GM18909 (cell line): ENCODE data around the gene WAC.
"Not testable (repeated sequence)": the region's sequence is repeated elsewhere in the genome, so short reads cannot be mapped to it uniquely, and the experiment has no call there.

ENCODE experiments used
- ATAC-seq: cut with Tn5 transposase; IDR thresholded peaks from one replicate; pipeline ENCODE4 v1.9.1; 2021; ENCODE audit warnings: mild to moderate bottlenecking; ENCODE audit not compliant: unreplicated experiment, poor library complexity

The WAC gene

GRCh38 chr10:28532337-28533185 lies at the start of gene WAC:
TSS of gene WAC (plus strand) at chr10:28533118. CDS start at chr10:28533580, 462 bp downstream.
- peak; percentile 82 for ATAC-seq

- ATAC-seq, result no peak
Observed at GRCh38 chr10:28489206-28489605, 43.7 kb upstream of the WAC start.

GRCh38 chr10:28490256-28490865 lies 42.6 kb upstream of the WAC start:
- not testable (repeated sequence) for ATAC-seq

GRCh38 chr10:28492116-28492920 lies 40.6 kb upstream of the WAC start:
- no peak for ATAC-seq

- no peak for ATAC-seq
Observed at GRCh38 chr10:28494420-28494819, 38.5 kb upstream of the WAC start.

- no peak for ATAC-seq
Observed at GRCh38 chr10:28495084-28495483, 37.8 kb upstream of the WAC start.

GRCh38 chr10:28496017-28496416 lies 36.9 kb upstream of the WAC start:
- ATAC-seq, result no peak

GRCh38 chr10:28496481-28496961 lies 36.4 kb upstream of the WAC start:
- ATAC-seq, result no peak

GRCh38 chr10:28497313-28498126 lies 35.4 kb upstream of the WAC start:
- no peak for ATAC-seq

GRCh38 chr10:28500203-28500602 lies 32.7 kb upstream of the WAC start:
- not testable (repeated sequence) for ATAC-seq

- no peak for ATAC-seq
Observed at GRCh38 chr10:28503114-28503513, 29.8 kb upstream of the WAC start.

GRCh38 chr10:28505359-28505959 lies 27.5 kb upstream of the WAC start:
- no peak for ATAC-seq

GRCh38 chr10:28508304-28508925 lies 24.5 kb upstream of the WAC start:
- ATAC-seq, result no peak

- ATAC-seq, result no peak
Observed at GRCh38 chr10:28509286-28509685, 23.6 kb upstream of the WAC start.

GRCh38 chr10:28514648-28515047 lies 18.3 kb upstream of the WAC start:
- ATAC-seq, result no peak

- no peak for ATAC-seq
Observed at GRCh38 chr10:28520346-28520745, 12.6 kb upstream of the WAC start.

- ATAC-seq, result not testable (repeated sequence)
Observed at GRCh38 chr10:28520828-28521227, 12.1 kb upstream of the WAC start.

- ATAC-seq, result not testable (repeated sequence)
Observed at GRCh38 chr10:28521961-28522360, 11.0 kb upstream of the WAC start.

GRCh38 chr10:28523725-28524252 lies 9.1 kb upstream of the WAC start:
- ATAC-seq, result no peak
